ENCODE measurements around the gene SRPK2. TPM values are rescaled to one million over a fixed set of nuclear protein-coding genes. Genes with fewer than 3 reads are reported as not detected.
"Not testable (repeated sequence)": the region's sequence is repeated elsewhere in the genome, so short reads cannot be mapped to it uniquely, and the experiment has no call there.

The SRPK2 gene
- polyA plus RNA-seq, 1 donor from 2014 or later, result 118 TPM

- Histone ChIP-seq H3K79me2 (replicated peaks; ENCODE audit: insufficient read depth, low read length) (no peaks in the 10 kb centered on the region), H3K9me3 (ENCODE audit: low read length) (no peaks in the 10 kb centered on the region), H3K9ac (ENCODE audit: low read length) (no peak overlapping the region), H3K36me3 (ENCODE audit: insufficient read depth, low read length) (no peaks in the 10 kb centered on the region), H3K4me2 (ENCODE audit: low read length) (no peak overlapping the region), H3K4me3 (ENCODE audit: low read length) (no peak overlapping the region), H3K27me3 (ENCODE audit: insufficient read depth, low read depth, low read length) (no peaks in the 10 kb centered on the region), H3F3A (ENCODE audit: insufficient read depth, low read length, poor library complexity, severe bottlenecking) (no peaks in the 10 kb centered on the region), H2AFZ (ENCODE audit: low read depth, low read length) (no peak overlapping the region), H3K9me2 (ENCODE audit: insufficient read depth, low read length) (no peaks in the 10 kb centered on the region), H4K20me1 (ENCODE audit: insufficient read depth) (no peaks in the 10 kb centered on the region), H3K27ac (ENCODE audit: low read length) (no peak overlapping the region)
- TF ChIP-seq MXI1 (conservative IDR thresholded peaks at IDR 0.05; ENCODE audit: poor library complexity, severe bottlenecking), result no peak
- TF ChIP-seq TAF1 (IDR thresholded peaks at IDR 0.05; ENCODE audit: low read depth), result no peak
- peak; percentile 55 for TF ChIP-seq CTCF (IDR thresholded peaks at IDR 0.05; ENCODE audit: poor library complexity, severe bottlenecking)
- TF ChIP-seq RAD21 (conservative IDR thresholded peaks at IDR 0.05), result peak; percentile 62
- TF ChIP-seq POLR2AphosphoS5 (IDR thresholded peaks at IDR 0.05), result no peak
- TF ChIP-seq SMC3 (conservative IDR thresholded peaks at IDR 0.05; ENCODE audit: poor library complexity), result peak; percentile 56
Observed at GRCh38 chr7:105336009-105336408, 52.7 kb downstream of the SRPK2 start.

- H3K27ac ChIP-seq (ENCODE audit: low read length); H3K4me3 ChIP-seq (ENCODE audit: low read length); H3K27me3 ChIP-seq (ENCODE audit: insufficient read depth, low read depth, low read length); H3K4me2 ChIP-seq (ENCODE audit: low read length); H3K9me3 ChIP-seq (ENCODE audit: low read length); H2AFZ ChIP-seq (ENCODE audit: low read depth, low read length); H3K9me2 ChIP-seq (ENCODE audit: insufficient read depth, low read length); H3K36me3 ChIP-seq (ENCODE audit: insufficient read depth, low read length); H4K20me1 ChIP-seq (ENCODE audit: insufficient read depth); H3F3A ChIP-seq (ENCODE audit: insufficient read depth, low read length, poor library complexity, severe bottlenecking); H3K9ac ChIP-seq (ENCODE audit: low read length): not testable (repeated sequence)
- peaks cover 11% of the 10 kb centered on the region for H3K79me2 ChIP-seq (replicated peaks; ENCODE audit: insufficient read depth, low read length)
Observed at GRCh38 chr7:105332661-105333060, 56.1 kb downstream of the SRPK2 start.

- no peaks in the 10 kb centered on the region for H3K9me2 ChIP-seq (ENCODE audit: insufficient read depth, low read length)
- no peaks in the 10 kb centered on the region for H3F3A ChIP-seq (ENCODE audit: insufficient read depth, low read length, poor library complexity, severe bottlenecking)
- H3K4me2 ChIP-seq (ENCODE audit: low read length), result no peak overlapping the region
- no peak overlapping the region for H3K27ac ChIP-seq (ENCODE audit: low read length)
- H3K79me2 ChIP-seq (replicated peaks; ENCODE audit: insufficient read depth, low read length), result peaks cover 11% of the 10 kb centered on the region
- no peak overlapping the region for H3K4me3 ChIP-seq (ENCODE audit: low read length)
- H4K20me1 ChIP-seq (ENCODE audit: insufficient read depth), result no peaks in the 10 kb centered on the region
- H3K36me3 ChIP-seq (ENCODE audit: insufficient read depth, low read length), result no peaks in the 10 kb centered on the region
- TF ChIP-seq TAF1 (IDR thresholded peaks at IDR 0.05; ENCODE audit: low read depth) (no peak), MXI1 (conservative IDR thresholded peaks at IDR 0.05; ENCODE audit: poor library complexity, severe bottlenecking) (no peak), POLR2AphosphoS5 (IDR thresholded peaks at IDR 0.05) (no peak), EP300 (conservative IDR thresholded peaks at IDR 0.05; ENCODE audit: poor library complexity, severe bottlenecking) (no peak), CTCF (IDR thresholded peaks at IDR 0.05; ENCODE audit: poor library complexity, severe bottlenecking) (no peak), EZH2 (IDR thresholded peaks at IDR 0.05; ENCODE audit: borderline replicate concordance, insufficient read depth, low read length, poor library complexity, severe bottlenecking) (no peak), RAD21 (conservative IDR thresholded peaks at IDR 0.05) (no peak), REST (IDR thresholded peaks at IDR 0.05; ENCODE audit: borderline replicate concordance) (no peak), SMC3 (conservative IDR thresholded peaks at IDR 0.05; ENCODE audit: poor library complexity) (no peak)
- no peak overlapping the region for H2AFZ ChIP-seq (ENCODE audit: low read depth, low read length)
- H3K27me3 ChIP-seq (ENCODE audit: insufficient read depth, low read depth, low read length), result no peaks in the 10 kb centered on the region
- no peaks in the 10 kb centered on the region for H3K9me3 ChIP-seq (ENCODE audit: low read length)
- no peak overlapping the region for H3K9ac ChIP-seq (ENCODE audit: low read length)
Observed at GRCh38 chr7:105330526-105330925, 58.2 kb downstream of the SRPK2 start.

Data from neural cell (in vitro differentiated cells).